Smooth muscle cell (in vitro differentiated cells): ENCODE measurements around the gene PDAP1. TPM values are rescaled to one million over a fixed set of nuclear protein-coding genes. Genes with fewer than 3 reads are reported as not detected.
A peak's percentile ranks its signal among the peaks of the same experiment; 100 is the strongest.
"Not testable (repeated sequence)": the region's sequence is repeated elsewhere in the genome, so short reads cannot be mapped to it uniquely, and the experiment has no call there.

Experiments
- DNase-seq: peaks from one replicate; lab custom pipeline; 2025; ENCODE audit not compliant: unreplicated experiment; lab: John Stamatoyannopoulos, UW
- H2AFZ ChIP-seq: fragments of 200-600 bp; sonication (generic); 2 replicates; pipeline ENCODE4 v1.6.0; 2016; ENCODE audit warnings: antibody characterized with exemption, low read depth, mild to moderate bottlenecking
- H3F3A ChIP-seq: fragments of 200-600 bp; sonication (generic); 2 replicates; pipeline ENCODE4 v1.6.0; 2017; ENCODE audit warnings: antibody characterized with exemption, low read depth
- H3K27ac ChIP-seq: fragments of 200-600 bp; sonication (generic); 2 replicates; pipeline ENCODE4 v1.5.1; 2016; ENCODE audit warnings: low read depth, mild to moderate bottlenecking
- H3K27me3 ChIP-seq: fragments of 200-600 bp; sonication (generic); 2 replicates; pipeline ENCODE4 v1.6.1; 2016; ENCODE audit warnings: low read depth, mild to moderate bottlenecking
- H3K36me3 ChIP-seq: fragments of 200-600 bp; sonication (generic); 2 replicates; pipeline ENCODE4 v1.5.1; 2016; ENCODE audit warnings: low read depth
- H3K4me1 ChIP-seq: fragments of 200-600 bp; sonication (generic); 2 replicates; pipeline ENCODE4 v1.5.1; 2016; ENCODE audit warnings: low read depth
- H3K4me2 ChIP-seq: fragments of 200-600 bp; sonication (generic); 2 replicates; pipeline ENCODE4 v1.6.0; 2016; ENCODE audit warnings: mild to moderate bottlenecking
- H3K4me3 ChIP-seq: fragments of 200-600 bp; sonication (generic); 2 replicates; pipeline ENCODE4 v1.5.1; 2016; ENCODE audit warnings: mild to moderate bottlenecking
- H3K79me2 ChIP-seq: fragments of 200-600 bp; sonication (generic); 2 replicates; pipeline ENCODE4 v1.6.0; 2016; ENCODE audit warnings: low read depth, mild to moderate bottlenecking
- H3K9ac ChIP-seq: fragments of 200-600 bp; sonication (generic); 2 replicates; pipeline ENCODE4 v1.6.0; 2016; ENCODE audit warnings: low read depth
- H3K9me3 ChIP-seq: fragments of 200-600 bp; sonication (generic); replicated peaks from 2 replicates; pipeline ENCODE4 v1.5.1; 2016; ENCODE audit warnings: low read depth
- H4K20me1 ChIP-seq: fragments of 200-600 bp; sonication (generic); 2 replicates; pipeline ENCODE4 v1.6.0; 2016; ENCODE audit warnings: low read depth
- CTCF ChIP-seq: fragments of 200-600 bp; sonication (generic); IDR thresholded peaks from 2 replicates; pipeline ENCODE4 v1.5.1; 2017; ENCODE audit warnings: borderline replicate concordance, mild to moderate bottlenecking, antibody characterized with exemption; ENCODE audit not compliant: insufficient read depth, poor library complexity, severe bottlenecking
- WGBS: methylation state at CpG from one replicate; pipeline ENCODE4 v1.1.7; 2016; ENCODE audit warnings: low lambda C conversion rate; 5-methylcytosine and 5-hydroxymethylcytosine counted together
- polyA plus RNA-seq: library from polyadenylated mRNA; unstranded; fragments of >200 nt; fragmentation: Nextera tagmentation; extraction: Ambion mirVana; gene quantifications from 2 replicates; pipeline ENCODE4 v1.2.1, GENCODE V29; 2016
- total RNA-seq: library from RNA; depleted of rRNA; stranded (reverse); fragments of >200 nt; gene quantifications from 2 replicates; pipeline ENCODE4 v1.2.3, GENCODE V29; 2014

PDAP1 gene
- total and polyA plus RNA-seq, 2 experiments from 2014 or later: 77.3 to 89.4 TPM

- H4K20me1 ChIP-seq: peaks cover 18% of the 10 kb centered on the region
- no peaks in the 10 kb centered on the region for H3K36me3 ChIP-seq
- no peaks in the 10 kb centered on the region for H3F3A ChIP-seq
- no peaks in the 10 kb centered on the region for H3K27me3 ChIP-seq
- H3K4me2 ChIP-seq: peak overlapping the region; percentile 87
- peak overlapping the region; percentile 36 for H3K27ac ChIP-seq
- peak overlapping the region; percentile 84 for H3K4me3 ChIP-seq
- no peak for DNase-seq
- TF ChIP-seq CTCF: no peak
- peaks cover 12% of the 10 kb centered on the region for H3K4me1 ChIP-seq
- 25% methylated on average over 14 of the region's 20 CpGs for WGBS
- peak overlapping the region; percentile 82 for H2AFZ ChIP-seq
- H3K9ac ChIP-seq: peak overlapping the region; percentile 85
- H3K9me3 ChIP-seq: no peaks in the 10 kb centered on the region
- peaks cover 46% of the 10 kb centered on the region for H3K79me2 ChIP-seq
Observed at GRCh38 chr7:99437946-99438572, 29.7 kb upstream of the PDAP1 start.

- Histone ChIP-seq H3K27me3 (no peaks in the 10 kb centered on the region), H3K79me2 (peaks cover 20% of the 10 kb centered on the region), H3F3A (no peaks in the 10 kb centered on the region), H3K9me3 (no peaks in the 10 kb centered on the region), H2AFZ (no peak overlapping the region), H3K36me3 (peaks cover 3% of the 10 kb centered on the region), H3K4me1 (peaks cover 5% of the 10 kb centered on the region), H3K27ac (no peak overlapping the region), H3K4me2 (no peak overlapping the region), H3K9ac (no peak overlapping the region), H4K20me1 (no peaks in the 10 kb centered on the region), H3K4me3 (no peak overlapping the region)
- WGBS: over 99% methylated on average over 9 of the region's 9 CpGs
- no peak for TF ChIP-seq CTCF
- no peak for DNase-seq
Observed at GRCh38 chr7:99433158-99433557, 24.8 kb upstream of the PDAP1 start.

- H3K4me2 ChIP-seq, H2AFZ ChIP-seq, H4K20me1 ChIP-seq, H3K4me1 ChIP-seq, H3K79me2 ChIP-seq, H3F3A ChIP-seq, H3K27ac ChIP-seq, DNase-seq, H3K36me3 ChIP-seq, H3K4me3 ChIP-seq, H3K9me3 ChIP-seq, H3K9ac ChIP-seq, H3K27me3 ChIP-seq: not testable (repeated sequence)
- WGBS: 44% methylated on average over 13 of the region's 13 CpGs
Observed at GRCh38 chr7:99431756-99432540, 23.6 kb upstream of the PDAP1 start.

GRCh38 chr7:99429756-99430155 is 21.4 kb upstream of the PDAP1 start:
- TF ChIP-seq CTCF: no peak
- H3K9ac ChIP-seq: no peak overlapping the region
- no peak for DNase-seq

More at GRCh38 chr7:99429756-99430155, 21.4 kb upstream of the PDAP1 start:
- no peaks in the 10 kb centered on the region for H3K9me3 ChIP-seq
- H2AFZ ChIP-seq: no peak overlapping the region
- H3F3A ChIP-seq: no peaks in the 10 kb centered on the region
- no peaks in the 10 kb centered on the region for H3K27me3 ChIP-seq
- no peak overlapping the region for H3K4me3 ChIP-seq
- no peaks in the 10 kb centered on the region for H3K79me2 ChIP-seq
- H4K20me1 ChIP-seq: no peaks in the 10 kb centered on the region
- H3K27ac ChIP-seq: no peak overlapping the region
- WGBS: 98% methylated on average over 8 of the region's 8 CpGs
- H3K4me1 ChIP-seq: no peaks in the 10 kb centered on the region
- H3K4me2 ChIP-seq: no peak overlapping the region
- peaks cover 3% of the 10 kb centered on the region for H3K36me3 ChIP-seq
